Astrocyte (in vitro differentiated cells and primary cell): ENCODE data around the gene DIP2B. TPM values are rescaled to one million over a fixed set of nuclear protein-coding genes. Genes with fewer than 3 reads are reported as not detected.

ENCODE experiments used
- DNase-seq: peaks from one replicate; pipeline ENCODE4 v3.0.0-alpha.2; 2010; ENCODE audit warnings: low read depth
- FAIRE-seq: peaks from 2 replicates; lab custom pipeline; 2011; peaks lifted over from hg19 to GRCh38; lab: Jason Lieb, UNC
- H2AFZ ChIP-seq: 2 replicates; pipeline ENCODE4 v1.6.0; 2012; ENCODE audit warnings: low read depth, low read length, inconsistent platforms
- H3K27ac ChIP-seq: 2 replicates; pipeline ENCODE4 v1.5.1; 2011; ENCODE audit warnings: low read depth, low read length, inconsistent platforms
- H3K27me3 ChIP-seq: 2 replicates; pipeline ENCODE4 v1.6.0; 2011; ENCODE audit warnings: low read length, inconsistent platforms; ENCODE audit not compliant: insufficient read depth
- H3K36me3 ChIP-seq: 2 replicates; pipeline ENCODE4 v1.5.1; 2011; ENCODE audit warnings: low read length, inconsistent platforms; ENCODE audit not compliant: insufficient read depth
- H3K4me1 ChIP-seq: 2 replicates; pipeline ENCODE4 v1.5.1; 2011; ENCODE audit warnings: low read length, inconsistent platforms; ENCODE audit not compliant: insufficient read depth
- H3K4me2 ChIP-seq: 2 replicates; pipeline ENCODE4 v1.6.0; 2012; ENCODE audit warnings: low read length, inconsistent platforms
- H3K4me3 ChIP-seq: 2 replicates; pipeline ENCODE4 v1.5.1; 2011; ENCODE audit warnings: low read depth, mild to moderate bottlenecking, low read length, inconsistent platforms; ENCODE audit not compliant: insufficient read depth
- H3K79me2 ChIP-seq: 2 replicates; pipeline ENCODE4 v1.6.0; 2012; ENCODE audit warnings: mild to moderate bottlenecking, low read length, inconsistent platforms; ENCODE audit not compliant: insufficient read depth
- H3K9ac ChIP-seq: 2 replicates; pipeline ENCODE4 v1.6.0; 2012; ENCODE audit warnings: mild to moderate bottlenecking, low read length, inconsistent platforms
- H3K9me3 ChIP-seq: 2 replicates; pipeline ENCODE4 v1.5.1; 2012; ENCODE audit warnings: low read depth, mild to moderate bottlenecking, low read length, inconsistent platforms; ENCODE audit not compliant: insufficient read depth
- H4K20me1 ChIP-seq: 2 replicates; pipeline ENCODE4 v1.6.0; 2012; ENCODE audit warnings: low read length, inconsistent platforms; ENCODE audit not compliant: insufficient read depth
- H3K27ac Mint-ChIP-seq: one replicate; pipeline ENCODE4 v1.8.0; 2021; ENCODE audit warnings: mild to moderate bottlenecking, mixed read lengths; ENCODE audit not compliant: unreplicated experiment
- H3K27me3 Mint-ChIP-seq: one replicate; pipeline ENCODE4 v1.8.0; 2021; ENCODE audit warnings: low read depth, mixed read lengths; ENCODE audit not compliant: unreplicated experiment
- H3K36me3 Mint-ChIP-seq: one replicate; pipeline ENCODE4 v1.8.0; 2021; ENCODE audit warnings: low read depth, mixed read lengths; ENCODE audit not compliant: unreplicated experiment
- H3K4me1 Mint-ChIP-seq: one replicate; pipeline ENCODE4 v1.8.0; 2021; ENCODE audit warnings: low read depth, mixed read lengths; ENCODE audit not compliant: unreplicated experiment
- H3K4me3 Mint-ChIP-seq: one replicate; pipeline ENCODE4 v1.8.0; 2021; ENCODE audit warnings: mild to moderate bottlenecking, moderate library complexity, mixed read lengths; ENCODE audit not compliant: unreplicated experiment
- H3K9me3 Mint-ChIP-seq: one replicate; pipeline ENCODE4 v1.8.0; 2021; ENCODE audit warnings: mild to moderate bottlenecking, mixed read lengths; ENCODE audit not compliant: unreplicated experiment
- EZH2 ChIP-seq: IDR thresholded peaks from 2 replicates; pipeline ENCODE4 v1.6.1; 2012; ENCODE audit warnings: mild to moderate bottlenecking, low read length, inconsistent platforms; ENCODE audit not compliant: insufficient read depth
- total RNA-seq: library from RNA; stranded (reverse); gene quantifications from 2 replicates; pipeline ENCODE4 v1.2.1, GENCODE V29; 2021
- TF ChIP-seq, protein P1 (sequence below): IDR thresholded peaks from 2 replicates; pipeline ENCODE4 v1.5.1; 2011; ENCODE audit warnings: low read depth, mild to moderate bottlenecking, inconsistent platforms, low read length, moderate library complexity; ENCODE audit not compliant: insufficient read depth

The DIP2B gene
- total RNA-seq, 1 donor from 2014 or later, result 53.2 TPM

GRCh38 chr12:50690925-50691324 is 186.1 kb downstream of the DIP2B start:
- Mint-ChIP-seq H3K27me3 (no peaks in the 10 kb centered on the region), H3K4me1 (peaks cover 12% of the 10 kb centered on the region), H3K4me3 (no peak overlapping the region), H3K36me3 (peaks cover 17% of the 10 kb centered on the region), H3K9me3 (peaks cover 2% of the 10 kb centered on the region), H3K27ac (no peak overlapping the region)
- Histone ChIP-seq H3K27ac (no peak overlapping the region), H3K4me2 (no peak overlapping the region), H3K36me3 (peaks cover 26% of the 10 kb centered on the region), H3K9ac (no peak overlapping the region), H3K9me3 (no peaks in the 10 kb centered on the region), H3K27me3 (no peaks in the 10 kb centered on the region), H3K4me3 (no peak overlapping the region), H4K20me1 (no peaks in the 10 kb centered on the region), H2AFZ (no peak overlapping the region), H3K79me2 (no peaks in the 10 kb centered on the region), H3K4me1 (no peaks in the 10 kb centered on the region)
- FAIRE-seq (no peak), DNase-seq (peak; percentile 31)
- no peak for TF ChIP-seq EZH2
- TF ChIP-seq, protein P1, sequence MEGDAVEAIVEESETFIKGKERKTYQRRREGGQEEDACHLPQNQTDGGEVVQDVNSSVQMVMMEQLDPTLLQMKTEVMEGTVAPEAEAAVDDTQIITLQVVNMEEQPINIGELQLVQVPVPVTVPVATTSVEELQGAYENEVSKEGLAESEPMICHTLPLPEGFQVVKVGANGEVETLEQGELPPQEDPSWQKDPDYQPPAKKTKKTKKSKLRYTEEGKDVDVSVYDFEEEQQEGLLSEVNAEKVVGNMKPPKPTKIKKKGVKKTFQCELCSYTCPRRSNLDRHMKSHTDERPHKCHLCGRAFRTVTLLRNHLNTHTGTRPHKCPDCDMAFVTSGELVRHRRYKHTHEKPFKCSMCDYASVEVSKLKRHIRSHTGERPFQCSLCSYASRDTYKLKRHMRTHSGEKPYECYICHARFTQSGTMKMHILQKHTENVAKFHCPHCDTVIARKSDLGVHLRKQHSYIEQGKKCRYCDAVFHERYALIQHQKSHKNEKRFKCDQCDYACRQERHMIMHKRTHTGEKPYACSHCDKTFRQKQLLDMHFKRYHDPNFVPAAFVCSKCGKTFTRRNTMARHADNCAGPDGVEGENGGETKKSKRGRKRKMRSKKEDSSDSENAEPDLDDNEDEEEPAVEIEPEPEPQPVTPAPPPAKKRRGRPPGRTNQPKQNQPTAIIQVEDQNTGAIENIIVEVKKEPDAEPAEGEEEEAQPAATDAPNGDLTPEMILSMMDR, result no peak

DNA sequence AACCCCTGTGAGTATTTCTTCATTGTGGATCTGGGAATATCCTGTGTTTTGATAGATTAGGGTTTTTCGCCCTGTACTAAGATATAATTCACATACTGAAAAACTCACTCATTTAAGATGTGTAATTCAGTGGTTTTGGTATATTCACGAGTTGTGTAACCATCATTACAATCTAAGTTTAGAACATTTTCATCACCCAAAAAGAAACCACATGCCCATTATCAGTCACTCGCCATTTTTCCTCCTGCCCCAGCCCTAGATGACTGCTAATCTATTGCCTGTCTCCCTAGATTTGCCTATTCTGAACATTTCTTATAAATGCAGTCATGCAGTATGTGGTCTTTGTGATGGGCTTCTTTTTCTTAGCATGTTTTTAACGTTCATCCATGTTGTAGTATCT is 191.2 kb downstream of the DIP2B start:
- Histone ChIP-seq H2AFZ (no peak overlapping the region), H3K79me2 (no peaks in the 10 kb centered on the region), H3K27ac (no peak overlapping the region), H3K4me3 (no peak overlapping the region), H3K4me1 (no peaks in the 10 kb centered on the region), H3K9ac (no peak overlapping the region), H4K20me1 (no peaks in the 10 kb centered on the region), H3K27me3 (no peaks in the 10 kb centered on the region), H3K4me2 (no peak overlapping the region), H3K9me3 (no peaks in the 10 kb centered on the region), H3K36me3 (peaks cover 44% of the 10 kb centered on the region)
- DNase-seq, result no peak
- Mint-ChIP-seq H3K27ac (no peak overlapping the region), H3K4me3 (no peak overlapping the region), H3K4me1 (peaks cover 10% of the 10 kb centered on the region), H3K27me3 (no peaks in the 10 kb centered on the region), H3K36me3 (peaks cover 16% of the 10 kb centered on the region), H3K9me3 (no peaks in the 10 kb centered on the region)
- TF ChIP-seq, protein P1, result no peak
- TF ChIP-seq EZH2, result no peak
- FAIRE-seq, result no peak

DNA sequence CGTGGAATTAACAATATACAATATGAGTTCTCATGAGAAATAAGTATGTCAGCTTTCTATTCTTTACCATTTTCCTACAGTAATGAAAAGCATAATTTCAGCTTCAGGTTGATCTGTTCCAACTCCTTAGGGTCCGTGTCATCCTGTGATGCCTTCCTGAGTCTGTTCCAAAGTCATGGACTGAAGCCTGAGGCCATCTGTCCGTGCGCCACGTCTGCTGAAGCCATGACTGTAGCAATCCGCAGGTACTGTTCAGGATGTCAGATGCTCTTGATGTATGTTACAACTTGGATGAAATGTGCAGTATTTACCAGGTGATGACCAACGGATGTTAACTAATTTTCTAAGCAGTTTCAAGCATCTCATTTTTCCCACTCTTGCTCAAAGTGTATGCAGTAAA is 192.1 kb downstream of the DIP2B start:
- no peaks in the 10 kb centered on the region for H3K79me2 ChIP-seq
- no peaks in the 10 kb centered on the region for H3K27me3 ChIP-seq
- H3K9me3 ChIP-seq, result no peaks in the 10 kb centered on the region
- peaks cover 10% of the 10 kb centered on the region for H3K4me1 Mint-ChIP-seq
- H3K4me3 Mint-ChIP-seq, result no peak overlapping the region
- no peaks in the 10 kb centered on the region for H3K9me3 Mint-ChIP-seq
- no peak overlapping the region for H3K4me2 ChIP-seq
- no peaks in the 10 kb centered on the region for H3K4me1 ChIP-seq
- no peak overlapping the region for H3K4me3 ChIP-seq
- H3K36me3 ChIP-seq, result peaks cover 40% of the 10 kb centered on the region
- H3K27me3 Mint-ChIP-seq, result no peaks in the 10 kb centered on the region
- TF ChIP-seq EZH2, result no peak
- TF ChIP-seq, protein P1, result no peak
- FAIRE-seq (no peak), DNase-seq (no peak)
- no peak overlapping the region for H2AFZ ChIP-seq
- H3K27ac ChIP-seq, result no peak overlapping the region
- no peaks in the 10 kb centered on the region for H4K20me1 ChIP-seq
- no peak overlapping the region for H3K9ac ChIP-seq
- H3K36me3 Mint-ChIP-seq, result peaks cover 19% of the 10 kb centered on the region
- no peak overlapping the region for H3K27ac Mint-ChIP-seq
